ENCODE results near the gene PLEKHB1. TPM values are rescaled to one million over a fixed set of nuclear protein-coding genes. Genes with fewer than 3 reads are reported as not detected.
A peak's percentile ranks its signal among the peaks of the same experiment; 100 is the strongest.
"Not testable (repeated sequence)": the region's sequence is repeated elsewhere in the genome, so short reads cannot be mapped to it uniquely, and the experiment has no call there.

The PLEKHB1 gene
- total and polyA plus RNA-seq, 11 donors = 0.82 to 36.3 (median 10.8) TPM

- intact Hi-C loops (cut with DNase I) = no loop called here
- Histone ChIP-seq H3K9me3 (no peaks in the 10 kb centered on the region), H3K4me3 (no peak overlapping the region), H3K27me3 (no peaks in the 10 kb centered on the region), H3K27ac (no peak overlapping the region), H3K36me3 (peaks cover 0 to 14% (median 0%) of the 10 kb centered on the region in 9 donors), H3K4me1 (peaks cover 0 to 13% (median 6%) of the 10 kb centered on the region in 12 donors)
- TF ChIP-seq POLR2A (IDR thresholded peaks at IDR 0.05) = no peak
- no peak for TF ChIP-seq CTCF (IDR thresholded peaks at IDR 0.05)
- ATAC-seq = no peak
- no peak for DNase-seq
- 90 to 99% (median 94%) methylated on average over 3 of the region's 3 CpGs for WGBS, 4 donors
These were observed 24.4 kb downstream of the PLEKHB1 start for GRCh38 chr11:73670808-73671207.

- TF ChIP-seq CTCF (IDR thresholded peaks at IDR 0.05) = no peak
- no peak for TF ChIP-seq POLR2A (IDR thresholded peaks at IDR 0.05)
- H3K36me3 ChIP-seq = peaks cover 0 to 22% (median 6%) of the 10 kb centered on the region in 9 donors
- peaks cover 0 to 13% (median 6%) of the 10 kb centered on the region in 12 donors for H3K4me1 ChIP-seq
- peak in 1 of 5 donors; percentile 68 for DNase-seq
- H3K9me3 ChIP-seq = no peaks in the 10 kb centered on the region
- H3K27ac ChIP-seq = peak overlapping the region in 8 of 12 donors; percentile 11 to 65 (median 52)
- 52 to 73% (median 58%) methylated on average over 6 of the region's 6 CpGs for WGBS, 4 donors
- H3K4me3 ChIP-seq = no peak overlapping the region
- intact Hi-C loops (cut with DNase I) = no loop called here
- H3K27me3 ChIP-seq = no peaks in the 10 kb centered on the region
- ATAC-seq = peak; percentile 62 to 93 (median 89)
These were observed 25.3 kb downstream of the PLEKHB1 start for GRCh38 chr11:73671701-73672100.

GRCh38 chr11:73676552-73676951 lies 30.2 kb downstream of the PLEKHB1 start:
- H3K4me3 ChIP-seq; intact Hi-C loops (cut with DNase I); H3K27me3 ChIP-seq; H3K4me1 ChIP-seq; ATAC-seq; H3K27ac ChIP-seq; DNase-seq; H3K9me3 ChIP-seq: not testable (repeated sequence)
- WGBS, 4 donors = 75 to 85% (median 79%) methylated on average over 5 of the region's 5 CpGs
- H3K36me3 ChIP-seq = peaks cover 0 to 69% (median 40%) of the 10 kb centered on the region in 9 donors

- TF ChIP-seq POLR2A (IDR thresholded peaks at IDR 0.05) (no peak), CTCF (IDR thresholded peaks at IDR 0.05) (no peak)
- H3K9me3 ChIP-seq = no peaks in the 10 kb centered on the region
- H3K27me3 ChIP-seq = no peaks in the 10 kb centered on the region
- intact Hi-C loops (cut with DNase I) = no loop called here
- 54 to 67% (median 61%) methylated on average over 2 of the region's 2 CpGs for WGBS, 4 donors
- no peak for DNase-seq
- no peak overlapping the region for H3K4me3 ChIP-seq
- no peak overlapping the region for H3K27ac ChIP-seq
- peaks cover 0 to 80% (median 57%) of the 10 kb centered on the region in 9 donors for H3K36me3 ChIP-seq
- H3K4me1 ChIP-seq = no peaks in the 10 kb centered on the region
- no peak for ATAC-seq
These were observed 34.3 kb downstream of the PLEKHB1 start for GRCh38 chr11:73680687-73681086.

- intact Hi-C loops (cut with DNase I) = no loop called here
- ATAC-seq = no peak
- Histone ChIP-seq H3K4me1 (no peaks in the 10 kb centered on the region), H3K4me3 (no peak overlapping the region), H3K27ac (no peak overlapping the region), H3K9me3 (no peaks in the 10 kb centered on the region), H3K36me3 (peaks cover 0 to 55% (median 22%) of the 10 kb centered on the region in 9 donors), H3K27me3 (no peaks in the 10 kb centered on the region)
- no peak for DNase-seq
- TF ChIP-seq POLR2A (IDR thresholded peaks at IDR 0.05) (no peak), CTCF (IDR thresholded peaks at IDR 0.05) (no peak)
- WGBS, 4 donors = 94 to 98% (median 95%) methylated on average over 4 of the region's 4 CpGs
These were observed 47.6 kb downstream of the PLEKHB1 start for GRCh38 chr11:73693899-73694525.

Measured in heart left ventricle (tissue), 16 donors.